NCI-H1436 (cell line): ENCODE data around the gene CNTNAP2.
"Not testable (repeated sequence)": the region's sequence is repeated elsewhere in the genome, so short reads cannot be mapped to it uniquely, and the experiment has no call there.

ENCODE experiments used
- DNase-seq: peaks from one replicate; lab custom pipeline; 2025; lab: John Stamatoyannopoulos, UW

The CNTNAP2 gene

GRCh38 chr7:146885231-146885630 is 768.6 kb downstream of the CNTNAP2 start:
- DNase-seq: no peak

GRCh38 chr7:146889806-146890555 is 773.4 kb downstream of the CNTNAP2 start:
- DNase-seq: no peak

GRCh38 chr7:146892151-146892550 is 775.5 kb downstream of the CNTNAP2 start:
- DNase-seq: no peak

- no peak for DNase-seq
Observed at GRCh38 chr7:146894927-146895326, 778.3 kb downstream of the CNTNAP2 start.

- no peak for DNase-seq
Observed at GRCh38 chr7:146902266-146902665, 785.7 kb downstream of the CNTNAP2 start.

GRCh38 chr7:146902728-146903127 is 786.1 kb downstream of the CNTNAP2 start:
- no peak for DNase-seq

GRCh38 chr7:146905746-146906145 is 789.1 kb downstream of the CNTNAP2 start:
- not testable (repeated sequence) for DNase-seq

GRCh38 chr7:146922782-146923181 is 806.2 kb downstream of the CNTNAP2 start:
- DNase-seq: no peak

- no peak for DNase-seq
Observed at GRCh38 chr7:146926841-146927240, 810.2 kb downstream of the CNTNAP2 start.

GRCh38 chr7:146937836-146938235 is 821.2 kb downstream of the CNTNAP2 start:
- no peak for DNase-seq

- no peak for DNase-seq
Observed at GRCh38 chr7:146943483-146943882, 826.9 kb downstream of the CNTNAP2 start.

- no peak for DNase-seq
Observed at GRCh38 chr7:146948703-146949102, 832.1 kb downstream of the CNTNAP2 start.

GRCh38 chr7:146956321-146956720 is 839.7 kb downstream of the CNTNAP2 start:
- DNase-seq: peak; percentile 72

GRCh38 chr7:146956853-146957252 is 840.3 kb downstream of the CNTNAP2 start:
- DNase-seq: no peak

- DNase-seq: no peak
Observed at GRCh38 chr7:146960773-146961391, 844.3 kb downstream of the CNTNAP2 start.

- peak; percentile 56 for DNase-seq
Observed at GRCh38 chr7:146961617-146962016, 845.0 kb downstream of the CNTNAP2 start.

GRCh38 chr7:146966274-146966673 is 849.7 kb downstream of the CNTNAP2 start:
- DNase-seq: no peak

- no peak for DNase-seq
Observed at GRCh38 chr7:146982482-146982881, 865.9 kb downstream of the CNTNAP2 start.

- no peak for DNase-seq
Observed at GRCh38 chr7:146991596-146991995, 875.0 kb downstream of the CNTNAP2 start.

- DNase-seq: no peak
Observed at GRCh38 chr7:146993764-146994163, 877.2 kb downstream of the CNTNAP2 start.

GRCh38 chr7:147008530-147008929 is 891.9 kb downstream of the CNTNAP2 start:
- DNase-seq: no peak

- DNase-seq: no peak
Observed at GRCh38 chr7:147012666-147013065, 896.1 kb downstream of the CNTNAP2 start.

- DNase-seq: no peak
Observed at GRCh38 chr7:147013825-147014224, 897.2 kb downstream of the CNTNAP2 start.
